Mesenchymal stem cell (in vitro differentiated cells and primary cell): ENCODE measurements around the gene RAB3GAP1.

Experiments used
- DNase-seq: peaks from one replicate; pipeline ENCODE4 v3.0.0-alpha.2; 2013
- H2AFZ ChIP-seq: one replicate; pipeline ENCODE4 v1.6.1; 2013; ENCODE audit warnings: low read depth, mild to moderate bottlenecking, control low read depth, inconsistent platforms, low read length, moderate library complexity
- H2AK5ac ChIP-seq: 2 replicates; pipeline ENCODE4 v1.6.1; 2013; ENCODE audit warnings: low read length, moderate library complexity, mild to moderate bottlenecking, inconsistent platforms; ENCODE audit not compliant: severe bottlenecking
- H2BK120ac ChIP-seq: one replicate; pipeline ENCODE4 v1.6.1; 2013; ENCODE audit warnings: low read depth, mild to moderate bottlenecking, inconsistent platforms, low read length, moderate library complexity
- H2BK12ac ChIP-seq, 2 experiments: one replicate each; pipeline ENCODE4 v1.6.1; 2013; ENCODE audit warnings: inconsistent platforms in 2 of 2, low read length in 2 of 2, mild to moderate bottlenecking in 2 of 2, moderate library complexity in 2 of 2, control low read depth in 1 of 2
- H2BK15ac ChIP-seq: one replicate; pipeline ENCODE4 v1.6.1; 2013; ENCODE audit warnings: mild to moderate bottlenecking, low read depth, inconsistent platforms; ENCODE audit not compliant: poor library complexity, severe bottlenecking
- H2BK5ac ChIP-seq: 2 replicates; pipeline ENCODE4 v1.6.1; 2013; ENCODE audit warnings: low read depth, mild to moderate bottlenecking, low read length, control low read depth, inconsistent platforms; ENCODE audit not compliant: poor library complexity, severe bottlenecking
- H3K14ac ChIP-seq, 2 experiments: one replicate each; pipeline ENCODE4 v1.6.1; 2013; ENCODE audit warnings: inconsistent platforms in 2 of 2, low read length in 2 of 2, control low read depth in 1 of 2, mild to moderate bottlenecking in 1 of 2, moderate library complexity in 1 of 2
- H3K18ac ChIP-seq, 2 experiments: one replicate each; pipeline ENCODE4 v1.6.1; 2013; ENCODE audit warnings: inconsistent platforms in 2 of 2, low read length in 2 of 2, control low read depth in 1 of 2, low read depth in 1 of 2, mild to moderate bottlenecking in 1 of 2
- H3K23ac ChIP-seq, 2 experiments: one replicate each; pipeline ENCODE4 v1.6.1; 2013; ENCODE audit warnings: inconsistent platforms in 2 of 2, low read length in 2 of 2, mild to moderate bottlenecking in 2 of 2, moderate library complexity in 2 of 2, control low read depth in 1 of 2
- H3K27ac ChIP-seq: 2 replicates; pipeline ENCODE4 v1.5.1; 2013; ENCODE audit warnings: mild to moderate bottlenecking, moderate library complexity, low read length, control low read depth, inconsistent platforms; ENCODE audit not compliant: poor library complexity, severe bottlenecking
- H3K27me3 ChIP-seq, 2 experiments: 2 replicates each; pipeline versions ENCODE4 v1.6.1 to v1.7.0; 2013; ENCODE audit warnings: low read length in 2 of 2, mild to moderate bottlenecking in 2 of 2, moderate library complexity in 2 of 2, control low read depth in 1 of 2, inconsistent platforms in 1 of 2; ENCODE audit not compliant: control insufficient read depth in 1 of 2, insufficient read depth in 1 of 2
- H3K36me3 ChIP-seq, 2 experiments: 2 replicates each; pipeline versions ENCODE4 v1.6.1 to v1.7.0; 2013; ENCODE audit warnings: low read length in 2 of 2, control low read depth in 1 of 2, inconsistent platforms in 1 of 2, low read depth in 1 of 2, mild to moderate bottlenecking in 1 of 2; ENCODE audit not compliant: insufficient read depth in 2 of 2, control insufficient read depth in 1 of 2
- H3K4ac ChIP-seq, 2 experiments: one replicate each; pipeline ENCODE4 v1.6.1; 2013; ENCODE audit warnings: inconsistent platforms in 2 of 2, low read length in 2 of 2, mild to moderate bottlenecking in 2 of 2, moderate library complexity in 2 of 2, control low read depth in 1 of 2, low read depth in 1 of 2
- H3K4me1 ChIP-seq: 2 replicates; pipeline ENCODE4 v1.6.1; 2013; ENCODE audit warnings: low read depth, low read length, control low read depth; ENCODE audit not compliant: control insufficient read depth, insufficient read depth
- H3K4me2 ChIP-seq: 2 replicates; pipeline ENCODE4 v1.6.1; 2013; ENCODE audit warnings: low read length, mild to moderate bottlenecking, inconsistent platforms; ENCODE audit not compliant: poor library complexity, severe bottlenecking
- H3K4me3 ChIP-seq, 2 experiments: 2 replicates each; pipeline versions ENCODE4 v1.5.1 to v1.7.0; 2013; ENCODE audit warnings: low read length in 2 of 2, mild to moderate bottlenecking in 2 of 2, control low read depth in 1 of 2, low read depth in 1 of 2; ENCODE audit not compliant: insufficient read depth in 1 of 2
- H3K79me1 ChIP-seq: replicated peaks from 2 replicates; pipeline ENCODE4 v1.6.1; 2013; ENCODE audit warnings: mild to moderate bottlenecking, control low read depth, low read length, inconsistent platforms; ENCODE audit not compliant: poor library complexity, severe bottlenecking
- H3K9ac ChIP-seq: 2 replicates; pipeline ENCODE4 v1.7.0; 2013; ENCODE audit warnings: mild to moderate bottlenecking, low read length, moderate library complexity
- H3K9me3 ChIP-seq: 2 replicates; pipeline ENCODE4 v1.7.0; 2013; ENCODE audit warnings: mild to moderate bottlenecking, low read length; ENCODE audit not compliant: control insufficient read depth
- H4K8ac ChIP-seq: one replicate; pipeline ENCODE4 v1.6.1; 2013; ENCODE audit warnings: inconsistent platforms, mild to moderate bottlenecking, low read length, moderate library complexity
- H4K91ac ChIP-seq: one replicate; pipeline ENCODE4 v1.6.1; 2013; ENCODE audit warnings: mild to moderate bottlenecking, low read length, inconsistent platforms
- WGBS: methylation state at CpG from one replicate; pipeline ENCODE4 v1.1.7; 2013; ENCODE audit warnings: mixed read lengths; 5-methylcytosine and 5-hydroxymethylcytosine counted together

RAB3GAP1 gene

DNA sequence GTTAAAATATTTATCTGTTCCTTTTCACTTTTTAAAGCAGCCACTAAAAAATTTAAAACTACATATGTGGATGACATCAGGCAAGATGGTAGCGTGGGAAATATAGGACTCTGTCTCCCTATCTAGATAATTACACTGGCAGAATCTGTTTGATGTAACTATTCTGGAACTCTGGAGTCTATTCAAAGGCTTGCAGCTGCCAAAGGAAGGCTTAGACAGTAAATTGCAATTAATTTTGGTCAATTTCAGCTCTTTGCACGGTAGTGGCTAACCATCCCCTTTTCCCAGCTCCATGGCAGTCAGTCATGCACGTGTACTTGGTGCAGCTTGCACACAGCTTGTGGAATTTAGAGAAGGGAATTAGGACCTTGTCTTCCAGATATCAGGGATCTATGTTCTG, 135.2 kb downstream of the RAB3GAP1 start:
- no peaks in the 10 kb centered on the region for H3K79me1 ChIP-seq
- peaks cover 7% of the 10 kb centered on the region for H3K9me3 ChIP-seq
- no peaks in the 10 kb centered on the region for H3K27me3 ChIP-seq
- no peak overlapping the region for H3K4me2 ChIP-seq
- no peak overlapping the region for H2BK5ac ChIP-seq
- no peak overlapping the region for H4K91ac ChIP-seq
- no peaks in the 10 kb centered on the region for H3K36me3 ChIP-seq
- WGBS = 100% methylated on average over 2 of the region's 3 CpGs
- no peak overlapping the region for H3K4ac ChIP-seq
- no peak overlapping the region for H3K14ac ChIP-seq
- H3K9ac ChIP-seq = no peak overlapping the region
- no peak overlapping the region for H2BK12ac ChIP-seq
- no peak overlapping the region for H2AK5ac ChIP-seq
- no peak overlapping the region for H3K23ac ChIP-seq
- no peak overlapping the region for H3K18ac ChIP-seq
- no peaks in the 10 kb centered on the region for H3K4me1 ChIP-seq
- no peak overlapping the region for H2BK120ac ChIP-seq
- no peak for DNase-seq
- no peak overlapping the region for H2BK15ac ChIP-seq
- no peak overlapping the region for H3K4me3 ChIP-seq
- H3K27ac ChIP-seq = no peak overlapping the region
- H2AFZ ChIP-seq = no peak overlapping the region
- H4K8ac ChIP-seq = no peak overlapping the region

DNA sequence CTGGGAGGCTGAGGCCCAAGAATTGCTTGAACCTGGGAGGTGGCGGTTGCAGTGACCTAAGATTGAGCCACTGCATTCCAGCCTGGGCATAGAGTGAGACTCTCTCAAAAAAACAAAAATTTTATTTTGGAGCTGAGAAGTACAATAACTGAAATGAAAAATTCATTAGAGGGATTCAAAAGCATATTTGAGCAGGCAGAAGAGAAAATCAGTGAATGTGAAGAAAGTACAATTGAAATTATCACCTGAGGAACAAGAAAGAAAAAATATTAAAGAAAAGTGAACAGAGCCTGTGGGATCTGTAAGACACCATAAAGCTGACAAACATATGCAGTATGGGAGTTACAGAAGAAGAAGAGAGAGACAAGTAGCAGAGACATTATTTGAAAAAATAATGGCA, 137.1 kb downstream of the RAB3GAP1 start:
- WGBS = 100% methylated on average over 1 of the region's 1 CpG
- DNase-seq = no peak

DNA sequence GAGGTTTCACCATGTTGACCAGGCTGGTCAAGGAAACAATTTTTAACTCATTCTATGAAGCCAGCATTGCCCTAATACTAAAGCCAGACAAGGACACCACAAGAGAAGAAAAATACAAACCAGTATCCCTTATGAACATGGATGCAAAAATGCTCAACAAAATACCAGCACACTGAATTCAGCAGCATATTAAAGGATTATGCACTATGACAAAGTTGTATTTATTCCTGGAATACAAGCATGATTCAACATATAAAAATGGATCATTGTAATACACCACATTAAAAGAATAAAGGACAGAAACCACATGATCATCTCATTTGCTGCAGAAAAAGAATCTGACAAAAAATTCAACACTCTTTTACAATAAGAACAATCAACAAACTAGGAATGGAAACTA, 138.7 kb downstream of the RAB3GAP1 start:
- Histone ChIP-seq H3K9me3 (peaks cover 11% of the 10 kb centered on the region), H3K4me2 (no peak overlapping the region), H2BK5ac (no peak overlapping the region), H2AFZ (no peak overlapping the region), H3K27me3 (no peaks in the 10 kb centered on the region), H3K9ac (no peak overlapping the region), H3K18ac (no peak overlapping the region), H3K4me1 (no peaks in the 10 kb centered on the region), H4K8ac (no peak overlapping the region), H3K23ac (no peak overlapping the region), H2BK15ac (no peak overlapping the region), H3K36me3 (no peaks in the 10 kb centered on the region), H3K4ac (no peak overlapping the region), H2BK12ac (no peak overlapping the region), H3K4me3 (no peak overlapping the region), H3K79me1 (no peaks in the 10 kb centered on the region), H4K91ac (no peak overlapping the region), H3K14ac (no peak overlapping the region), H2AK5ac (no peak overlapping the region), H3K27ac (no peak overlapping the region), H2BK120ac (no peak overlapping the region)
- DNase-seq = no peak

More for the DNA sequence above, 137.1 kb downstream of the RAB3GAP1 start:
- Histone ChIP-seq H3K4me3 (no peak overlapping the region), H4K8ac (no peak overlapping the region), H3K27ac (no peak overlapping the region), H3K14ac (no peak overlapping the region), H3K23ac (no peak overlapping the region), H3K4me1 (no peaks in the 10 kb centered on the region), H3K9ac (no peak overlapping the region), H3K36me3 (no peaks in the 10 kb centered on the region), H2BK120ac (no peak overlapping the region), H3K9me3 (peaks cover 11% of the 10 kb centered on the region), H3K4me2 (no peak overlapping the region), H2BK5ac (no peak overlapping the region), H4K91ac (no peak overlapping the region), H2AK5ac (no peak overlapping the region), H2BK15ac (no peak overlapping the region), H3K79me1 (no peaks in the 10 kb centered on the region), H3K18ac (no peak overlapping the region), H3K4ac (no peak overlapping the region), H2AFZ (no peak overlapping the region), H3K27me3 (no peaks in the 10 kb centered on the region), H2BK12ac (no peak overlapping the region)

DNA sequence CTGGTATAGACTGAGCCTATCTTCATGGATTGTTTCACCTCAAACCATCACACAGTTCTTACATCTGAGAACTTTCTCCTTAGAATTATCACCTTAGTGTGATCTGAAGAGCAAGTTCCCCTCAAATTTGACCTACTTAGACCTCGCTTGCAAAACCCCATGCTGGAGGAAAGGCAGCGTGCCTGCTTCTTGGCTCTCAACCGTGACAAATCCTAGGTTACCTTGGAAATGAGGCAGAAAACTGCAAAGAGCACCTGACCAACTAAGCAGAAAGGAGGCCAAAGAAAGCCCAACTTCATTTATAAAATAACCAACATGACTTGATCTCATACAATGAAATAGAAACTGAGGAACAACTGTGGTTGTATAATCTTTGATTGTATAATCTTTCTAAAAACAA, 146.4 kb downstream of the RAB3GAP1 start:
- no peak overlapping the region for H2AK5ac ChIP-seq
- H3K27ac ChIP-seq = no peak overlapping the region
- 94% methylated on average over 3 of the region's 3 CpGs for WGBS

More for the DNA sequence above, 146.4 kb downstream of the RAB3GAP1 start:
- Histone ChIP-seq H3K36me3 (peaks cover 0 to 3% of the 10 kb centered on the region in 2 experiments), H4K8ac (no peak overlapping the region), H3K4ac (no peak overlapping the region), H3K27me3 (no peaks in the 10 kb centered on the region), H2BK5ac (no peak overlapping the region), H2AFZ (no peak overlapping the region), H3K79me1 (no peaks in the 10 kb centered on the region), H3K4me1 (no peaks in the 10 kb centered on the region), H2BK15ac (no peak overlapping the region), H3K4me2 (no peak overlapping the region), H3K9me3 (no peaks in the 10 kb centered on the region), H3K23ac (no peak overlapping the region), H3K18ac (no peak overlapping the region), H2BK12ac (no peak overlapping the region), H3K14ac (no peak overlapping the region), H2BK120ac (no peak overlapping the region), H4K91ac (no peak overlapping the region), H3K9ac (no peak overlapping the region), H3K4me3 (no peak overlapping the region)
- no peak for DNase-seq
